HCT116 (cell line): Measurements from ENCODE around the gene HTRA3. TPM values are rescaled to one million over a fixed set of nuclear protein-coding genes. Genes with fewer than 3 reads are reported as not detected.

Source experiments
- ATAC-seq: fragments of 200-7000 bp; cut with Tn5 transposase; 2 replicates; pipeline ENCODE4 v1.9.1; 2020; ENCODE audit warnings: mild to moderate bottlenecking, moderate library complexity
- BruUV-seq: library from RNA; stranded (reverse); fragments of 400-500 nt; replicated peaks from 2 replicates; lab custom pipeline; 2021; lab: Mats Ljungman, UMichigan
- CTCF ChIA-PET: fragments of 300-600 bp; sonication (Branson Sonifier 250); formaldehyde crosslinking; loops from one replicate; lab custom pipeline; 2021; ENCODE audit warnings: antibody characterized with exemption; lab: Charles Lee
- POLR2A ChIA-PET: fragments of 300-600, 350-600 bp; sonication (Branson Sonifier 250); formaldehyde crosslinking; loops from one replicate; lab custom pipeline; 2021; ENCODE audit warnings: antibody characterized with exemption; lab: Charles Lee
- RAD21 ChIA-PET, 2 experiments: fragments of 300-600 bp; sonication (Branson Sonifier 250); formaldehyde crosslinking; loops; one replicate each; lab custom pipeline; 2023; ENCODE audit warnings: low total read pairs in 2 of 2; ENCODE audit not compliant: uncharacterized antibody in 2 of 2, unreplicated experiment in 2 of 2, low non-redundant PET in 1 of 2; lab: Charles Lee
- DNase-seq: peaks from one replicate; pipeline ENCODE4 v3.0.0-alpha.2; 2010; ENCODE audit warnings: low read depth, low spot score
- H2AFZ ChIP-seq: fragments of 200-600 bp; shearing (Covaris generic), sonication (generic); 2 replicates; pipeline ENCODE4 v1.6.1; 2017; ENCODE audit warnings: low read depth, mixed run types, mixed read lengths, antibody characterized with exemption, low read length; ENCODE audit not compliant: poor library complexity, severe bottlenecking
- H3K27ac ChIP-seq: 2 replicates; pipeline ENCODE4 v1.5.1; 2012; ENCODE audit warnings: low read depth, low read length
- H3K27me3 ChIP-seq: fragments of 200-600 bp; sonication (generic); 2 replicates; pipeline ENCODE4 v1.6.1; 2016; ENCODE audit warnings: mixed run types, low read length, mixed read lengths; ENCODE audit not compliant: insufficient read depth
- H3K36me3 ChIP-seq, 2 experiments: fragments of 200-500 bp in 1 of 2; fragments of 200-600 bp in 1 of 2; sonication (Bioruptor generic) in 1 of 2; sonication (generic) in 1 of 2; 2 replicates each; pipeline versions ENCODE4 v1.5.1 to v1.6.1; 2014 to 2016; ENCODE audit warnings: low read length in 2 of 2, inconsistent platforms in 1 of 2, mixed read lengths in 1 of 2, mixed run types in 1 of 2; ENCODE audit not compliant: insufficient read depth in 2 of 2, control insufficient read depth in 1 of 2
- H3K4me1 ChIP-seq, 2 experiments: fragments of 200-600 bp in 1 of 2; sonication (generic) in 1 of 2; 2 replicates each; pipeline versions ENCODE4 v1.5.1 to v1.6.1; 2012 to 2017; ENCODE audit warnings: low read length in 2 of 2, inconsistent platforms in 1 of 2, mild to moderate bottlenecking in 1 of 2, mixed read lengths in 1 of 2, mixed run types in 1 of 2, moderate library complexity in 1 of 2; ENCODE audit not compliant: insufficient read depth in 2 of 2, control insufficient read depth in 1 of 2
- H3K4me2 ChIP-seq: fragments of 200-600 bp; sonication (generic); 2 replicates; pipeline ENCODE4 v1.6.1; 2017; ENCODE audit warnings: mixed run types, low read length, mixed read lengths
- H3K4me3 ChIP-seq, 2 experiments: fragments of 200-600 bp in 1 of 2; sonication (generic) in 1 of 2; replicated peaks in 1 of 2; 2 replicates each; pipeline ENCODE4 v1.5.1; 2011 to 2016; ENCODE audit warnings: low read length in 2 of 2, control low read depth in 1 of 2, low read depth in 1 of 2, mild to moderate bottlenecking in 1 of 2, mixed read lengths in 1 of 2, mixed run types in 1 of 2
- H3K79me2 ChIP-seq: fragments of 200-600 bp; sonication (generic); 2 replicates; pipeline ENCODE4 v1.6.1; 2017; ENCODE audit warnings: mild to moderate bottlenecking, mixed run types, low read length, moderate library complexity, mixed read lengths; ENCODE audit not compliant: insufficient read depth
- H3K9ac ChIP-seq: fragments of 200-600 bp; sonication (generic); 2 replicates; pipeline ENCODE4 v1.6.1; 2016; ENCODE audit warnings: low read length, mixed read lengths
- H3K9me2 ChIP-seq: fragments of 200-600 bp; sonication (generic), shearing (Covaris generic); 2 replicates; pipeline ENCODE4 v1.6.1; 2017; ENCODE audit warnings: mixed run types, mild to moderate bottlenecking, moderate library complexity; ENCODE audit not compliant: insufficient read depth
- H3K9me3 ChIP-seq, 2 experiments: fragments of 200-500 bp in 1 of 2; fragments of 200-600 bp in 1 of 2; sonication (Bioruptor generic) in 1 of 2; sonication (generic) in 1 of 2; 2 replicates each; pipeline ENCODE4 v1.6.1; 2014 to 2017; ENCODE audit warnings: low read length in 2 of 2, mixed read lengths in 2 of 2, inconsistent platforms in 1 of 2, low read depth in 1 of 2, mild to moderate bottlenecking in 1 of 2, mixed run types in 1 of 2, moderate library complexity in 1 of 2; ENCODE audit not compliant: control insufficient read depth in 1 of 2, insufficient read depth in 1 of 2
- H4K20me1 ChIP-seq: fragments of 200-600 bp; sonication (generic), shearing (Covaris generic); 2 replicates; pipeline ENCODE4 v1.6.1; 2017; ENCODE audit warnings: mixed run types, mild to moderate bottlenecking, moderate library complexity; ENCODE audit not compliant: insufficient read depth
- CBX3 ChIP-seq: IDR thresholded peaks from 2 replicates; pipeline ENCODE4 v1.6.1; 2012; ENCODE audit warnings: low read depth
- CEBPB ChIP-seq: IDR thresholded peaks from 2 replicates; pipeline ENCODE4 v1.6.1; 2012; ENCODE audit warnings: low read depth
- CTCF ChIP-seq, 3 experiments: fragments of 200-600 bp in 1 of 3; sonication (generic) in 1 of 3; IDR thresholded peaks in 2 of 3; conservative IDR thresholded peaks in 1 of 3; 2 replicates each; pipeline ENCODE4 v1.5.1; 2012 to 2017; ENCODE audit warnings: low read depth in 2 of 3, low read length in 2 of 3, antibody characterized with exemption in 1 of 3, borderline replicate concordance in 1 of 3, control low read depth in 1 of 3, mild to moderate bottlenecking in 1 of 3, mixed read lengths in 1 of 3, mixed run types in 1 of 3, moderate library complexity in 1 of 3; ENCODE audit not compliant: insufficient read depth in 1 of 3
- EZH2 ChIP-seq: fragments of 200-600 bp; sonication (generic); IDR thresholded peaks from 2 replicates; pipeline ENCODE4 v1.6.1; 2017; ENCODE audit warnings: antibody characterized with exemption, mixed run types
- FOSL1 ChIP-seq: IDR thresholded peaks from 2 replicates; pipeline ENCODE4 v1.6.1; 2012; ENCODE audit warnings: low read depth
- POLR2A ChIP-seq: IDR thresholded peaks from 2 replicates; pipeline ENCODE4 v1.7.0; 2011; ENCODE audit warnings: borderline replicate concordance; ENCODE audit not compliant: insufficient read depth, insufficient read length; ENCODE audit errors: extremely low read depth
- SP1 ChIP-seq: IDR thresholded peaks from 2 replicates; pipeline ENCODE4 v1.6.1; 2012; ENCODE audit warnings: low read depth
- ZNF274 ChIP-seq: fragments of 200-500 bp; sonication (Bioruptor generic); IDR thresholded peaks from 2 replicates; pipeline ENCODE4 v1.6.1; 2014; ENCODE audit warnings: mild to moderate bottlenecking, low read depth, low read length, inconsistent platforms
- intact Hi-C: fragments of 100-400 bp; cut with micrococcal nuclease; formaldehyde crosslinking; loops from 2 replicates; pipeline ENCODE4 v1.10.0; 2022
- total RNA-seq: library from RNA; stranded (reverse); gene quantifications from one replicate; pipeline ENCODE4 v1.2.1, GENCODE V29; 2021; ENCODE audit not compliant: unreplicated experiment
- TF ChIP-seq, protein P1 (sequence below): IDR thresholded peaks from 2 replicates; pipeline ENCODE4 v1.6.1; 2012; ENCODE audit warnings: low read depth

HTRA3 gene
- total RNA-seq, 1 experiment from 2014 or later, result not detected

DNA sequence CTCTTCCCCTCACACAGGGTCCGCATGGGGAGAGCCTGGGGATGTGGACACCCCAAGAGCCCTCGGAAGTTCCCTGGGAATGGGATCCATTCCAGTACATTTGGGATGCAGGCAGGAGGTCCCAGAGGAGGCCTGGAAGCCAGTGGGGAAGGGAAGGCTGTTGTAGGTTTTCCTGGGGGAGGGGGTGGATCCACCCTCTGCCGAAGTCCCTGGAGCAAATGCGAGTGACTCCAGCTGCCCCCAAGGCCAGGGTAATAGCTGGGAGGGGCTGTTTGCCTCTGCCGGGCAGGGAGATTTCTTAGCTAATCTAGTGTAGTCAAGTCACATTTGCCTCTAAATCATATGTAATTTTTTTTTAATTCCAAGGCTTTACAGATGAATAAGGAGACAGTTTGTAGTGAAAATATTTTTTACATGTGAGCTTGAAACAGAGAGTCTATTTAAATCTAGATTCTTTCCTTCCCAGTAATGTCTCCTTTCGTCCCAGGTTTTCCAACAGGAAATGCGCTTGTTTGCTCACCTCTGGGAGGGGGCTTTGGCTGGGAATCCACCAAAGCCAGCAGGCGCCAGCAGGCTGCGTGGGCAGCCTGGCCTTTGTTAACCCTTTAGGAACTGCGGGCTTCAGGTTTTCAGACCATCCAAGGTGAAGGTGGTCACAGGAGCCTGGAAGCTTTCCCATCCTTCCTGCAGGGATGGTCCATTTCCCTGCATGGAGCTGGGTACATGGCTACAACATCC is 43.7 kb upstream of the HTRA3 start:
- DNase-seq (no peak), ATAC-seq (no peak)
- ChIA-PET POLR2A (no interaction called here), CTCF (interaction anchor here (1.0 kb wide), 1 partner anchor 49 kb away, joined by 3 read pairs; no protein-coding TSS in a partner anchor), RAD21 (no interaction called here)
- no peaks in the 10 kb centered on the region for H3K27me3 ChIP-seq
- H3K79me2 ChIP-seq, result no peaks in the 10 kb centered on the region
- H3K9me3 ChIP-seq, result no peaks in the 10 kb centered on the region
- H2AFZ ChIP-seq, result no peak overlapping the region
- peaks cover 10 to 12% of the 10 kb centered on the region in 2 experiments for H3K4me1 ChIP-seq
- no peak overlapping the region for H3K27ac ChIP-seq
- TF ChIP-seq EZH2, result no peak
- TF ChIP-seq CBX3, result no peak
- TF ChIP-seq POLR2A, result no peak
- TF ChIP-seq FOSL1, result no peak
- TF ChIP-seq SP1, result no peak
- TF ChIP-seq CTCF (IDR thresholded peaks at IDR 0.05 in 2 of 3, conservative IDR thresholded peaks at IDR 0.05 in 1 of 3; ENCODE audit: borderline replicate concordance in 1 of 3, insufficient read depth in 1 of 3, low read depth in 2 of 3, low read length in 2 of 3), result no peak
- no peak for TF ChIP-seq CEBPB
- no peak for TF ChIP-seq ZNF274
- TF ChIP-seq, protein P1, sequence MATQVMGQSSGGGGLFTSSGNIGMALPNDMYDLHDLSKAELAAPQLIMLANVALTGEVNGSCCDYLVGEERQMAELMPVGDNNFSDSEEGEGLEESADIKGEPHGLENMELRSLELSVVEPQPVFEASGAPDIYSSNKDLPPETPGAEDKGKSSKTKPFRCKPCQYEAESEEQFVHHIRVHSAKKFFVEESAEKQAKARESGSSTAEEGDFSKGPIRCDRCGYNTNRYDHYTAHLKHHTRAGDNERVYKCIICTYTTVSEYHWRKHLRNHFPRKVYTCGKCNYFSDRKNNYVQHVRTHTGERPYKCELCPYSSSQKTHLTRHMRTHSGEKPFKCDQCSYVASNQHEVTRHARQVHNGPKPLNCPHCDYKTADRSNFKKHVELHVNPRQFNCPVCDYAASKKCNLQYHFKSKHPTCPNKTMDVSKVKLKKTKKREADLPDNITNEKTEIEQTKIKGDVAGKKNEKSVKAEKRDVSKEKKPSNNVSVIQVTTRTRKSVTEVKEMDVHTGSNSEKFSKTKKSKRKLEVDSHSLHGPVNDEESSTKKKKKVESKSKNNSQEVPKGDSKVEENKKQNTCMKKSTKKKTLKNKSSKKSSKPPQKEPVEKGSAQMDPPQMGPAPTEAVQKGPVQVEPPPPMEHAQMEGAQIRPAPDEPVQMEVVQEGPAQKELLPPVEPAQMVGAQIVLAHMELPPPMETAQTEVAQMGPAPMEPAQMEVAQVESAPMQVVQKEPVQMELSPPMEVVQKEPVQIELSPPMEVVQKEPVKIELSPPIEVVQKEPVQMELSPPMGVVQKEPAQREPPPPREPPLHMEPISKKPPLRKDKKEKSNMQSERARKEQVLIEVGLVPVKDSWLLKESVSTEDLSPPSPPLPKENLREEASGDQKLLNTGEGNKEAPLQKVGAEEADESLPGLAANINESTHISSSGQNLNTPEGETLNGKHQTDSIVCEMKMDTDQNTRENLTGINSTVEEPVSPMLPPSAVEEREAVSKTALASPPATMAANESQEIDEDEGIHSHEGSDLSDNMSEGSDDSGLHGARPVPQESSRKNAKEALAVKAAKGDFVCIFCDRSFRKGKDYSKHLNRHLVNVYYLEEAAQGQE, result no peak
- H3K36me3 ChIP-seq, result no peaks in the 10 kb centered on the region
- no peak overlapping the region for H3K4me3 ChIP-seq
- no peak overlapping the region for H3K4me2 ChIP-seq
- intact Hi-C loops, result no loop called here
- BruUV-seq, result no TSS peak
- no peak overlapping the region for H3K9ac ChIP-seq
- no peaks in the 10 kb centered on the region for H3K9me2 ChIP-seq
- H4K20me1 ChIP-seq, result no peaks in the 10 kb centered on the region
